ENCODE results near the gene GNAO1.

The GNAO1 gene

GRCh38 chr16:56198755-56199114 is 7.4 kb downstream of the GNAO1 start:
- no peak for DNase-seq

GRCh38 chr16:56199164-56199563 is 7.9 kb downstream of the GNAO1 start:
- no peak for DNase-seq

GRCh38 chr16:56201030-56201429 is 9.7 kb downstream of the GNAO1 start:
- DNase-seq = no peak

GRCh38 chr16:56202036-56202435 is 10.7 kb downstream of the GNAO1 start:
- DNase-seq = no peak

GRCh38 chr16:56203052-56203451 is 11.8 kb downstream of the GNAO1 start:
- no peak for DNase-seq

GRCh38 chr16:56204816-56205215 is 13.5 kb downstream of the GNAO1 start:
- DNase-seq = no peak

- DNase-seq = no peak
Observed at GRCh38 chr16:56206951-56207350, 15.7 kb downstream of the GNAO1 start.

- DNase-seq = no peak
Observed at GRCh38 chr16:56207421-56207820, 16.1 kb downstream of the GNAO1 start.

GRCh38 chr16:56211435-56211981 is 20.2 kb downstream of the GNAO1 start:
- DNase-seq = no peak

GRCh38 chr16:56212144-56212543 is 20.9 kb downstream of the GNAO1 start:
- no peak for DNase-seq

GRCh38 chr16:56221995-56222394 is 30.7 kb downstream of the GNAO1 start:
- DNase-seq = no peak

- DNase-seq = no peak
Observed at GRCh38 chr16:56222474-56222997, 31.2 kb downstream of the GNAO1 start.

- DNase-seq = no peak
Observed at GRCh38 chr16:56225017-56225742, 33.9 kb downstream of the GNAO1 start.

GRCh38 chr16:56226187-56226586 is 34.9 kb downstream of the GNAO1 start:
- no peak for DNase-seq

GRCh38 chr16:56226845-56227525 is 35.7 kb downstream of the GNAO1 start:
- no peak for DNase-seq

GRCh38 chr16:56227936-56228335 is 36.6 kb downstream of the GNAO1 start:
- no peak for DNase-seq

GRCh38 chr16:56228476-56228875 is 37.2 kb downstream of the GNAO1 start:
- DNase-seq = no peak

- DNase-seq = no peak
Observed at GRCh38 chr16:56233795-56234566, 42.7 kb downstream of the GNAO1 start.

- DNase-seq = no peak
Observed at GRCh38 chr16:56234737-56235136, 43.4 kb downstream of the GNAO1 start.

- no peak for DNase-seq
Observed at GRCh38 chr16:56237451-56237930, 46.2 kb downstream of the GNAO1 start.

GRCh38 chr16:56238188-56238587 is 46.9 kb downstream of the GNAO1 start:
- no peak for DNase-seq

GRCh38 chr16:56241596-56241995 is 50.3 kb downstream of the GNAO1 start:
- no peak for DNase-seq

GRCh38 chr16:56242740-56243139 is 51.5 kb downstream of the GNAO1 start:
- DNase-seq = no peak

All from NCI-H2227 treated with DMSO at 0.1 percent for 48 hours (cell line).